DMS79 treated with DMSO at 0.1 percent for 48 hours (cell line): Measurements from ENCODE around the gene CAPN15.
"Not testable (repeated sequence)": the region's sequence is repeated elsewhere in the genome, so short reads cannot be mapped to it uniquely, and the experiment has no call there.

ENCODE experiments used
- DNase-seq: peaks from one replicate; lab custom pipeline; 2025; lab: John Stamatoyannopoulos, UW

Gene CAPN15

GRCh38 chr16:507527-507926 is 20.0 kb upstream of the CAPN15 start:
- DNase-seq: not testable (repeated sequence)

- DNase-seq: no peak
These were observed 19.5 kb upstream of the CAPN15 start for GRCh38 chr16:507996-508395.

- no peak for DNase-seq
These were observed 18.4 kb upstream of the CAPN15 start for GRCh38 chr16:508884-509736.

GRCh38 chr16:510066-510825 is 17.3 kb upstream of the CAPN15 start:
- no peak for DNase-seq

GRCh38 chr16:512802-513201 is 14.7 kb upstream of the CAPN15 start:
- DNase-seq: no peak

GRCh38 chr16:513950-514349 is 13.6 kb upstream of the CAPN15 start:
- DNase-seq: no peak

- no peak for DNase-seq
These were observed 12.2 kb upstream of the CAPN15 start for GRCh38 chr16:515175-515938.

GRCh38 chr16:515939-516226 is 11.6 kb upstream of the CAPN15 start:
- no peak for DNase-seq

- no peak for DNase-seq
These were observed 11.2 kb upstream of the CAPN15 start for GRCh38 chr16:516301-516700.

- no peak for DNase-seq
These were observed 8.7 kb upstream of the CAPN15 start for GRCh38 chr16:518858-519257.

GRCh38 chr16:519425-519824 is 8.1 kb upstream of the CAPN15 start:
- DNase-seq: no peak

- DNase-seq: no peak
These were observed 7.4 kb upstream of the CAPN15 start for GRCh38 chr16:519841-520687.

- DNase-seq: no peak
These were observed 6.7 kb upstream of the CAPN15 start for GRCh38 chr16:520847-521246.

- no peak for DNase-seq
These were observed 5.9 kb upstream of the CAPN15 start for GRCh38 chr16:521381-522210.

- no peak for DNase-seq
These were observed 5.0 kb upstream of the CAPN15 start for GRCh38 chr16:522320-523096.

- DNase-seq: no peak
These were observed 4.3 kb upstream of the CAPN15 start for GRCh38 chr16:523097-523741.

GRCh38 chr16:524274-525040 is 3.1 kb upstream of the CAPN15 start:
- DNase-seq: no peak

- DNase-seq: no peak
These were observed 2.4 kb upstream of the CAPN15 start for GRCh38 chr16:525123-525519.
